ENCODE results near the gene GABBR2.

GRCh38 chr9:98517761-98518160 is 191.0 kb downstream of the GABBR2 start:
- TF ChIP-seq, protein P1, sequence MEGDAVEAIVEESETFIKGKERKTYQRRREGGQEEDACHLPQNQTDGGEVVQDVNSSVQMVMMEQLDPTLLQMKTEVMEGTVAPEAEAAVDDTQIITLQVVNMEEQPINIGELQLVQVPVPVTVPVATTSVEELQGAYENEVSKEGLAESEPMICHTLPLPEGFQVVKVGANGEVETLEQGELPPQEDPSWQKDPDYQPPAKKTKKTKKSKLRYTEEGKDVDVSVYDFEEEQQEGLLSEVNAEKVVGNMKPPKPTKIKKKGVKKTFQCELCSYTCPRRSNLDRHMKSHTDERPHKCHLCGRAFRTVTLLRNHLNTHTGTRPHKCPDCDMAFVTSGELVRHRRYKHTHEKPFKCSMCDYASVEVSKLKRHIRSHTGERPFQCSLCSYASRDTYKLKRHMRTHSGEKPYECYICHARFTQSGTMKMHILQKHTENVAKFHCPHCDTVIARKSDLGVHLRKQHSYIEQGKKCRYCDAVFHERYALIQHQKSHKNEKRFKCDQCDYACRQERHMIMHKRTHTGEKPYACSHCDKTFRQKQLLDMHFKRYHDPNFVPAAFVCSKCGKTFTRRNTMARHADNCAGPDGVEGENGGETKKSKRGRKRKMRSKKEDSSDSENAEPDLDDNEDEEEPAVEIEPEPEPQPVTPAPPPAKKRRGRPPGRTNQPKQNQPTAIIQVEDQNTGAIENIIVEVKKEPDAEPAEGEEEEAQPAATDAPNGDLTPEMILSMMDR (IDR thresholded peaks at IDR 0.05) = no peak
- TF ChIP-seq, protein P2, sequence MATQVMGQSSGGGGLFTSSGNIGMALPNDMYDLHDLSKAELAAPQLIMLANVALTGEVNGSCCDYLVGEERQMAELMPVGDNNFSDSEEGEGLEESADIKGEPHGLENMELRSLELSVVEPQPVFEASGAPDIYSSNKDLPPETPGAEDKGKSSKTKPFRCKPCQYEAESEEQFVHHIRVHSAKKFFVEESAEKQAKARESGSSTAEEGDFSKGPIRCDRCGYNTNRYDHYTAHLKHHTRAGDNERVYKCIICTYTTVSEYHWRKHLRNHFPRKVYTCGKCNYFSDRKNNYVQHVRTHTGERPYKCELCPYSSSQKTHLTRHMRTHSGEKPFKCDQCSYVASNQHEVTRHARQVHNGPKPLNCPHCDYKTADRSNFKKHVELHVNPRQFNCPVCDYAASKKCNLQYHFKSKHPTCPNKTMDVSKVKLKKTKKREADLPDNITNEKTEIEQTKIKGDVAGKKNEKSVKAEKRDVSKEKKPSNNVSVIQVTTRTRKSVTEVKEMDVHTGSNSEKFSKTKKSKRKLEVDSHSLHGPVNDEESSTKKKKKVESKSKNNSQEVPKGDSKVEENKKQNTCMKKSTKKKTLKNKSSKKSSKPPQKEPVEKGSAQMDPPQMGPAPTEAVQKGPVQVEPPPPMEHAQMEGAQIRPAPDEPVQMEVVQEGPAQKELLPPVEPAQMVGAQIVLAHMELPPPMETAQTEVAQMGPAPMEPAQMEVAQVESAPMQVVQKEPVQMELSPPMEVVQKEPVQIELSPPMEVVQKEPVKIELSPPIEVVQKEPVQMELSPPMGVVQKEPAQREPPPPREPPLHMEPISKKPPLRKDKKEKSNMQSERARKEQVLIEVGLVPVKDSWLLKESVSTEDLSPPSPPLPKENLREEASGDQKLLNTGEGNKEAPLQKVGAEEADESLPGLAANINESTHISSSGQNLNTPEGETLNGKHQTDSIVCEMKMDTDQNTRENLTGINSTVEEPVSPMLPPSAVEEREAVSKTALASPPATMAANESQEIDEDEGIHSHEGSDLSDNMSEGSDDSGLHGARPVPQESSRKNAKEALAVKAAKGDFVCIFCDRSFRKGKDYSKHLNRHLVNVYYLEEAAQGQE (IDR thresholded peaks at IDR 0.05; ENCODE audit: insufficient read depth in 1 of 2, low read depth in 2 of 2, low read length in 1 of 2) = no peak
